ENCODE measurements around the gene KCNQ1. TPM values are rescaled to one million over a fixed set of nuclear protein-coding genes. Genes with fewer than 3 reads are reported as not detected.

Gene KCNQ1
- total RNA-seq, 2 donors from 2014 or later: 38.9 to 46.1 TPM

DNA sequence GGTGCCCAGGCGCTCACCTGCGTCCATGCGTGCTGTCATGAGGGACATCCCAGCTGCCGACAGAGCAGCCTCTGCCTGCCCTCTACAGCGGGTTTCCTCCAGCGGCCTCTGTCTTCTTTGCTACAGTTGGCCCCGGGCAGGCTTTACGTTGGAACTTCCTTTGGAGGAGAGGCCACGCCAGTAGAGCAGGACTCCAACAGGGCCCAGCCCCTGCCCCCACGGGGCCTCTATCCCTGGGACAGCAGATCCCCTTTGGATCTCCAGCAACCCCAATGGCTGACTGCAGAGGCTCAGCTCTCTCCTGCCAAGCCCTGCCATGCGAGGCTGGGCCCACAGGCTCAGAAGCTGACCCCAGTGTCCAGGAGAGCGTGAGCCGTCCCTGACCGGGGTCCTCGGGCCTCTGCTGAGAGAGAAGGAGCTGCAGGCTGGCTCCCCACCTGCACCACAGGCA, 12.6 kb upstream of the KCNQ1 start:
- TF ChIP-seq POLR2A (IDR thresholded peaks at IDR 0.05): no peak
- TF ChIP-seq, protein P1, sequence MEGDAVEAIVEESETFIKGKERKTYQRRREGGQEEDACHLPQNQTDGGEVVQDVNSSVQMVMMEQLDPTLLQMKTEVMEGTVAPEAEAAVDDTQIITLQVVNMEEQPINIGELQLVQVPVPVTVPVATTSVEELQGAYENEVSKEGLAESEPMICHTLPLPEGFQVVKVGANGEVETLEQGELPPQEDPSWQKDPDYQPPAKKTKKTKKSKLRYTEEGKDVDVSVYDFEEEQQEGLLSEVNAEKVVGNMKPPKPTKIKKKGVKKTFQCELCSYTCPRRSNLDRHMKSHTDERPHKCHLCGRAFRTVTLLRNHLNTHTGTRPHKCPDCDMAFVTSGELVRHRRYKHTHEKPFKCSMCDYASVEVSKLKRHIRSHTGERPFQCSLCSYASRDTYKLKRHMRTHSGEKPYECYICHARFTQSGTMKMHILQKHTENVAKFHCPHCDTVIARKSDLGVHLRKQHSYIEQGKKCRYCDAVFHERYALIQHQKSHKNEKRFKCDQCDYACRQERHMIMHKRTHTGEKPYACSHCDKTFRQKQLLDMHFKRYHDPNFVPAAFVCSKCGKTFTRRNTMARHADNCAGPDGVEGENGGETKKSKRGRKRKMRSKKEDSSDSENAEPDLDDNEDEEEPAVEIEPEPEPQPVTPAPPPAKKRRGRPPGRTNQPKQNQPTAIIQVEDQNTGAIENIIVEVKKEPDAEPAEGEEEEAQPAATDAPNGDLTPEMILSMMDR (IDR thresholded peaks at IDR 0.05): no peak
- Histone ChIP-seq H3K27me3 (no peaks in the 10 kb centered on the region), H3K27ac (no peak overlapping the region), H3K36me3 (replicated peaks in 1 of 2; ENCODE audit: insufficient read depth in 1 of 2, low read depth in 2 of 2) (no peaks in the 10 kb centered on the region), H3K9me3 (no peaks in the 10 kb centered on the region), H3K4me1 (no peaks in the 10 kb centered on the region), H3K4me3 (no peak overlapping the region)
- no peak for ATAC-seq
- intact Hi-C loops (cut with DNase I): no loop called here
- DNase-seq: no peak
- WGBS, 2 donors: 83% methylated on average over 12 to 15 of the region's 15 CpGs

DNA sequence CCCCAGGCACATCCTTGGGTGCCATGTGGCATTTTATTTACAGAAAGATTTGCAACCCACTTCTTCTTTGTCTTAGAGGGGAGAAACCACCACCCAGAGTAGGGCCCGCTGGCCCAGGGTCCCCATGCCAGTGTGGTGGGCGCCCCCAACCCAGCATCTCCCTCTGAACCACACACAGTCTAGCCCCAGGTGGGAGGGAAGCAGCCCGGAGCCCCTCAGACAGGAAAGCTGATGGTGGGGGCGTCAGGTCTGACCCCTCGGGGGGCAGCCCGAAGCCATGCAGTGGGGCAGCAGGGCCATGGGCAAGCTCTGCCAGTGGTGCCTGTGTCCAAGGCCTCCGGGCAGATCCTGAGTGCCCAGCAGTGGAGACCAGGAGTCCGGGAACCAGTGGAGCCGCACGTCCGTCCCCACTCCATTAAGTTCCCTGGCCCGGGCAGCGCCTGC, 12.2 kb upstream of the KCNQ1 start:
- no peaks in the 10 kb centered on the region for H3K27me3 ChIP-seq
- no peak overlapping the region for H3K4me3 ChIP-seq
- ATAC-seq (no peak), DNase-seq (no peak)
- 40 to 92% methylated on average over 1 to 13 of the region's 13 CpGs for whole genome bisulfite sequencing, 2 donors
- intact Hi-C loops (cut with DNase I): no loop called here
- TF ChIP-seq, protein P1 (IDR thresholded peaks at IDR 0.05): no peak
- no peak for TF ChIP-seq POLR2A (IDR thresholded peaks at IDR 0.05)
- H3K4me1 ChIP-seq: no peaks in the 10 kb centered on the region
- no peak overlapping the region for H3K27ac ChIP-seq
- H3K36me3 ChIP-seq (replicated peaks in 1 of 2; ENCODE audit: insufficient read depth in 1 of 2, low read depth in 2 of 2): no peaks in the 10 kb centered on the region
- no peaks in the 10 kb centered on the region for H3K9me3 ChIP-seq

DNA sequence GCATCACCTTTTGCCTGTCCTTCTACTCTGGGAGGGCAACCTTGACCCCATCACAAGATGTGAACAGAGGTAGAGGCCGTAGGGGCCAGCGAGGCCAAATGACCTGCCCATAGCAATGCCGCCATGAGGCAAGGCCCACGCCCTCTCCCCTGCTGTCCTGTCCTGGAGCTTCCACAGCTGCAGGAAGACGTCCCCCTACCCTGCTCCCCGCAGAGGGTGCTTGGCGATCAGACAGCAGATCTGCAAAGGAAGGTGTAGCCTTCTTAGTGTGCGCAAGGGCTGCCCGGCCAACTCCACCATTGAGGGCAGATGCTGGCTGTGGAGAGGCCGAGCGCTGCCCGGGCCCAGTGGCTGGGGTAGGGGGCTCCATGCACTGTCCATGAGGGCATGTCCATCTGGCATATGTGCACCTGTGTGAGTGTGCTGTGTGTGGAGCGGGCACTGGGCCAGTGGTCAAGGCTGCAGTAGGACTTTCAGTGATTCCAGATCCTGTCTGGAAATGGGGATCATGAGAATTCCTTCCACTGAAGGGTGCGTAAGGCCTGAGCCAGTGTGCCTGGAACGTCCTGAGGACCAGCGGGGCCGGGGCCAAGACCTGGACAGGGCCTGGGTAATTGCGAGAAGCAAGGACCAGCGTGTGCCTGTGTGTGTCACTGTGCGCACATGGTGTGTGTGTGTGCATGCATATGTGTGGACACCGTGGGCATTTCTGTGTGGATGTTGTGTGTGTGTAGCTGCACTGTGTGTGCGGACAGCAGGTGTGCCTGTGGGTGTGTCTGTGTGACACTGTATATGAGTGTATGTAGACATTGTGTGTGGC, 11.5 kb upstream of the KCNQ1 start:
- DNase-seq: no peak
- no peaks in the 10 kb centered on the region for H3K4me1 ChIP-seq
- 94 to 95% methylated on average over 5 to 22 of the region's 22 CpGs for WGBS, 2 donors
- no peak for ATAC-seq
- TF ChIP-seq, protein P1 (IDR thresholded peaks at IDR 0.05): no peak
- no peak for TF ChIP-seq POLR2A (IDR thresholded peaks at IDR 0.05)
- H3K36me3 ChIP-seq (replicated peaks in 1 of 2; ENCODE audit: insufficient read depth in 1 of 2, low read depth in 2 of 2): no peaks in the 10 kb centered on the region
- no peak overlapping the region for H3K27ac ChIP-seq
- no peaks in the 10 kb centered on the region for H3K27me3 ChIP-seq
- H3K4me3 ChIP-seq: no peak overlapping the region
- intact Hi-C loops (cut with DNase I): no loop called here
- H3K9me3 ChIP-seq: no peaks in the 10 kb centered on the region

DNA sequence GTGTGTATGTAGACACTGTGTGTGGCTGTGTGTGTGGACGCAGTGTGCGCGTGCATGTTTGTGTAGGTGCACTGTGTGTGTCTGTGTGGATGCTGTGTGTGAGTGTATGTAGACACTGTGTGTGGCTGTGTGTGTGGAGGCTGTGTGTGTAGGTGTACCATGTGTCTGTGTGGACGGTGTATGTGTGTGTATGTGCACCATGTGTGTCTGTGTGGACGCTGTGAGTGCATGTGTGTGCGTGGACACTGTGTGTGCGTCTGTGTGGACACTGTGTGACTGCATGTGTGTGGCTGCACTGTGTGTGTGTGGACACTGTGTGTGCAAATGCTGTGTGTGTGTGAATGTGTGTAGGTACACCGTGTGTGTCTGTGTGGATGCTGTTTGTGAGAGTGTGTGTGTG, 10.8 kb upstream of the KCNQ1 start:
- Histone ChIP-seq H3K27me3 (no peaks in the 10 kb centered on the region), H3K36me3 (replicated peaks in 1 of 2; ENCODE audit: insufficient read depth in 1 of 2, low read depth in 2 of 2) (no peaks in the 10 kb centered on the region), H3K9me3 (no peaks in the 10 kb centered on the region), H3K4me3 (no peak overlapping the region), H3K4me1 (no peaks in the 10 kb centered on the region), H3K27ac (no peak overlapping the region)
- 83 to 89% methylated on average over 8 of the region's 8 CpGs for WGBS, 2 donors
- no peak for DNase-seq
- intact Hi-C loops (cut with DNase I): no loop called here
- no peak for ATAC-seq
- TF ChIP-seq, protein P1 (IDR thresholded peaks at IDR 0.05): no peak
- no peak for TF ChIP-seq POLR2A (IDR thresholded peaks at IDR 0.05)

Measured in body of pancreas (tissue), 4 donors.